Panc1 (cell line): ENCODE results near the gene ZMYM2. TPM values are rescaled to one million over a fixed set of nuclear protein-coding genes. Genes with fewer than 3 reads are reported as not detected.

ENCODE experiments used
- ATAC-seq: fragments of 200-7000 bp; cut with Tn5 transposase; 2 replicates; pipeline ENCODE4 v1.9.1; 2020; ENCODE audit warnings: mild to moderate bottlenecking, moderate library complexity
- BruUV-seq: library from RNA; stranded (reverse); fragments of 400-500 nt; replicated peaks from 2 replicates; lab custom pipeline; 2021; lab: Mats Ljungman, UMichigan
- CTCF ChIA-PET: fragments of 300-600 bp; sonication (Branson Sonifier 250); formaldehyde crosslinking; loops from one replicate; lab custom pipeline; 2022; ENCODE audit warnings: antibody characterized with exemption; lab: Charles Lee
- POLR2A ChIA-PET: fragments of 300-600 bp; sonication (Branson Sonifier 250); formaldehyde crosslinking; loops from one replicate; lab custom pipeline; 2022; ENCODE audit warnings: antibody characterized with exemption; lab: Charles Lee
- DNase-seq: peaks from one replicate; pipeline ENCODE4 v3.0.0-alpha.2; 2010; ENCODE audit warnings: low read depth, low spot score
- H3K27ac ChIP-seq: 2 replicates; pipeline ENCODE4 v1.5.1; 2011; ENCODE audit warnings: mild to moderate bottlenecking, low read length, inconsistent platforms
- H3K27me3 ChIP-seq: fragments of 200-500 bp; sonication (Bioruptor generic); 2 replicates; pipeline ENCODE4 v1.6.0; 2014; ENCODE audit warnings: low read length, inconsistent platforms; ENCODE audit not compliant: control insufficient read depth, insufficient read depth
- H3K36me3 ChIP-seq: fragments of 200-500 bp; sonication (Bioruptor generic); 2 replicates; pipeline ENCODE4 v1.5.1; 2014; ENCODE audit warnings: inconsistent platforms, mild to moderate bottlenecking, low read length, moderate library complexity; ENCODE audit not compliant: control insufficient read depth, insufficient read depth
- H3K4me1 ChIP-seq: 2 replicates; pipeline ENCODE4 v1.5.1; 2011; ENCODE audit warnings: inconsistent platforms, mild to moderate bottlenecking, low read length, moderate library complexity; ENCODE audit not compliant: control insufficient read depth, insufficient read depth
- H3K4me3 ChIP-seq, 2 experiments: 2 replicates each; pipeline ENCODE4 v1.5.1; 2011 to 2012; ENCODE audit warnings: low read depth in 2 of 2, low read length in 2 of 2, mild to moderate bottlenecking in 2 of 2, inconsistent platforms in 1 of 2, moderate library complexity in 1 of 2
- H3K9me3 ChIP-seq: fragments of 200-500 bp; sonication (Bioruptor generic); 2 replicates; pipeline ENCODE4 v1.5.1; 2014; ENCODE audit warnings: low read depth, mild to moderate bottlenecking, inconsistent platforms, low read length, moderate library complexity; ENCODE audit not compliant: control insufficient read depth, insufficient read depth
- POLR2AphosphoS5 ChIP-seq: IDR thresholded peaks from 2 replicates; pipeline ENCODE4 v1.6.1; 2012; ENCODE audit warnings: mild to moderate bottlenecking, low read depth, low read length, moderate library complexity
- REST ChIP-seq, 2 experiments: IDR thresholded peaks; 2 replicates each; pipeline ENCODE4 v1.6.1; 2011 to 2012; ENCODE audit warnings: low read depth in 2 of 2, control low read depth in 1 of 2, low read length in 1 of 2, mild to moderate bottlenecking in 1 of 2, moderate library complexity in 1 of 2; ENCODE audit not compliant: insufficient read depth in 1 of 2
- SIN3A ChIP-seq: IDR thresholded peaks from 2 replicates; pipeline ENCODE4 v1.6.1; 2012; ENCODE audit warnings: low read depth, mild to moderate bottlenecking, low read length, moderate library complexity, borderline replicate concordance; ENCODE audit not compliant: insufficient read depth
- TCF7L2 ChIP-seq: IDR thresholded peaks from 2 replicates; pipeline ENCODE4 v1.6.1; 2011; ENCODE audit warnings: mild to moderate bottlenecking, low read depth, low read length, inconsistent platforms
- in situ Hi-C: cut with HindIII; loops from 2 replicates; pipeline ENCODE4 v1.10.0; 2016; ENCODE audit warnings: low sequenced_read_pairs, low pct_unique_long_range_greater_than_20kb
- intact Hi-C: fragments of 100-400 bp; cut with micrococcal nuclease; formaldehyde crosslinking; loops from one replicate; pipeline ENCODE4 v1.10.0; 2022; ENCODE audit not compliant: unreplicated experiment
- total RNA-seq: library from RNA; stranded (reverse); gene quantifications from one replicate; pipeline ENCODE4 v1.2.1, GENCODE V29; 2021; ENCODE audit not compliant: unreplicated experiment
- TF ChIP-seq, protein P1 (sequence below): fragments of 450-650 bp; IDR thresholded peaks from 2 replicates; pipeline ENCODE4 v1.5.1; 2017; ENCODE audit warnings: mild to moderate bottlenecking

The ZMYM2 gene
- total RNA-seq, 1 experiment from 2014 or later = 64.3 TPM

GRCh38 chr13:20065516-20065915 is 107.0 kb downstream of the ZMYM2 start:
- POLR2A ChIA-PET = no interaction called here
- H3K36me3 ChIP-seq = peaks cover 30% of the 10 kb centered on the region
- no peaks in the 10 kb centered on the region for H3K4me1 ChIP-seq
- no peaks in the 10 kb centered on the region for H3K27me3 ChIP-seq
- ATAC-seq (no peak), DNase-seq (no peak)
- no peak overlapping the region for H3K27ac ChIP-seq
- intact Hi-C loops (no loop called here), in situ Hi-C loops (no loop called here)
- BruUV-seq = no TSS peak
- H3K9me3 ChIP-seq = no peaks in the 10 kb centered on the region
- TF ChIP-seq SIN3A (no peak), TCF7L2 (no peak), REST (IDR thresholded peaks at IDR 0.05; ENCODE audit: insufficient read depth in 1 of 2, low read depth in 2 of 2, low read length in 1 of 2) (no peak), POLR2AphosphoS5 (no peak)
- TF ChIP-seq, protein P1, sequence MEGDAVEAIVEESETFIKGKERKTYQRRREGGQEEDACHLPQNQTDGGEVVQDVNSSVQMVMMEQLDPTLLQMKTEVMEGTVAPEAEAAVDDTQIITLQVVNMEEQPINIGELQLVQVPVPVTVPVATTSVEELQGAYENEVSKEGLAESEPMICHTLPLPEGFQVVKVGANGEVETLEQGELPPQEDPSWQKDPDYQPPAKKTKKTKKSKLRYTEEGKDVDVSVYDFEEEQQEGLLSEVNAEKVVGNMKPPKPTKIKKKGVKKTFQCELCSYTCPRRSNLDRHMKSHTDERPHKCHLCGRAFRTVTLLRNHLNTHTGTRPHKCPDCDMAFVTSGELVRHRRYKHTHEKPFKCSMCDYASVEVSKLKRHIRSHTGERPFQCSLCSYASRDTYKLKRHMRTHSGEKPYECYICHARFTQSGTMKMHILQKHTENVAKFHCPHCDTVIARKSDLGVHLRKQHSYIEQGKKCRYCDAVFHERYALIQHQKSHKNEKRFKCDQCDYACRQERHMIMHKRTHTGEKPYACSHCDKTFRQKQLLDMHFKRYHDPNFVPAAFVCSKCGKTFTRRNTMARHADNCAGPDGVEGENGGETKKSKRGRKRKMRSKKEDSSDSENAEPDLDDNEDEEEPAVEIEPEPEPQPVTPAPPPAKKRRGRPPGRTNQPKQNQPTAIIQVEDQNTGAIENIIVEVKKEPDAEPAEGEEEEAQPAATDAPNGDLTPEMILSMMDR = no peak
- CTCF ChIA-PET = no interaction called here
- H3K4me3 ChIP-seq = no peak overlapping the region

- H3K27me3 ChIP-seq = no peaks in the 10 kb centered on the region
- no peak overlapping the region for H3K4me3 ChIP-seq
- H3K27ac ChIP-seq = no peak overlapping the region
- intact Hi-C loops (no loop called here), in situ Hi-C loops (no loop called here)
- CTCF ChIA-PET = no interaction called here
- no peak for ATAC-seq
- no peaks in the 10 kb centered on the region for H3K9me3 ChIP-seq
- no TSS peak for BruUV-seq
- no peak for TF ChIP-seq REST (IDR thresholded peaks at IDR 0.05; ENCODE audit: insufficient read depth in 1 of 2, low read depth in 2 of 2, low read length in 1 of 2)
- TF ChIP-seq, protein P1 = no peak
- no peak for TF ChIP-seq POLR2AphosphoS5
- TF ChIP-seq SIN3A = no peak
- no peak for TF ChIP-seq TCF7L2
- POLR2A ChIA-PET = no interaction called here
- H3K36me3 ChIP-seq = peaks cover 14% of the 10 kb centered on the region
- no peaks in the 10 kb centered on the region for H3K4me1 ChIP-seq
- no peak for DNase-seq
These were observed 111.4 kb downstream of the ZMYM2 start for GRCh38 chr13:20069956-20070355.
